ENCODE data around the gene ZNF536.
"Not testable (repeated sequence)": the region's sequence is repeated elsewhere in the genome, so short reads cannot be mapped to it uniquely, and the experiment has no call there.

DNA sequence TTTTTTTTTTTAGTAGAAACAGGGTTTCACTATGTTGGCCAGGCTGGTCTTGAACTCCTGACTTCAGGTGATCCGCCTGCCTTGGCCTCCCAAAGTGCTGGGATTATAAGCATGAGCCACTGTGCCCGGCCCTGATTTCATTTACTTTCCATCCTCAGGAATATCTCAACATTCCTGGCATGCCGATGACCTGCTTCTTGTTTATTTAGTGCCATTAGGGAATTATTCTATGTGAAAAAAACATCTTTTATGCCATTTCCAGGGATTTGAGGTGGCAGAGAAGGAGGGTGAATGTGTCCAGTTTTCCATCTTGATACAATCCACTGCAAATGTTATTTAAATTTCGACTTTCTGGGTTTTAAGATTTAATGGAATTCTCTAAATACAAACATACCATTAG lies 45.0 kb downstream of the ZNF536 start:
- TF ChIP-seq, protein P1, sequence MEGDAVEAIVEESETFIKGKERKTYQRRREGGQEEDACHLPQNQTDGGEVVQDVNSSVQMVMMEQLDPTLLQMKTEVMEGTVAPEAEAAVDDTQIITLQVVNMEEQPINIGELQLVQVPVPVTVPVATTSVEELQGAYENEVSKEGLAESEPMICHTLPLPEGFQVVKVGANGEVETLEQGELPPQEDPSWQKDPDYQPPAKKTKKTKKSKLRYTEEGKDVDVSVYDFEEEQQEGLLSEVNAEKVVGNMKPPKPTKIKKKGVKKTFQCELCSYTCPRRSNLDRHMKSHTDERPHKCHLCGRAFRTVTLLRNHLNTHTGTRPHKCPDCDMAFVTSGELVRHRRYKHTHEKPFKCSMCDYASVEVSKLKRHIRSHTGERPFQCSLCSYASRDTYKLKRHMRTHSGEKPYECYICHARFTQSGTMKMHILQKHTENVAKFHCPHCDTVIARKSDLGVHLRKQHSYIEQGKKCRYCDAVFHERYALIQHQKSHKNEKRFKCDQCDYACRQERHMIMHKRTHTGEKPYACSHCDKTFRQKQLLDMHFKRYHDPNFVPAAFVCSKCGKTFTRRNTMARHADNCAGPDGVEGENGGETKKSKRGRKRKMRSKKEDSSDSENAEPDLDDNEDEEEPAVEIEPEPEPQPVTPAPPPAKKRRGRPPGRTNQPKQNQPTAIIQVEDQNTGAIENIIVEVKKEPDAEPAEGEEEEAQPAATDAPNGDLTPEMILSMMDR (IDR thresholded peaks at IDR 0.05) = not testable (repeated sequence)
- TF ChIP-seq POLR2AphosphoS5, POLR2A, EP300 (IDR thresholded peaks at IDR 0.05): not testable (repeated sequence)
